IMR-90 (cell line): ENCODE data around the gene FAM171A1. TPM values are rescaled to one million over a fixed set of nuclear protein-coding genes. Genes with fewer than 3 reads are reported as not detected.

ENCODE experiments used
- ATAC-seq: fragments of 200-7000 bp; cut with Tn5 transposase; 2 replicates; pipeline ENCODE4 v1.9.1; 2020; ENCODE audit warnings: low read depth, mild to moderate bottlenecking, moderate library complexity
- BruUV-seq: library from RNA; stranded (reverse); fragments of 400-500 nt; replicated peaks from 2 replicates; lab custom pipeline; 2021; lab: Mats Ljungman, UMichigan
- CTCF ChIA-PET: fragments of 300-600 bp; formaldehyde crosslinking; extraction: SDS; loops from one replicate; lab custom pipeline; 2021; ENCODE audit warnings: antibody characterized with exemption; lab: Yijun Ruan, JAX
- POLR2A ChIA-PET: fragments of 300-600 bp; sonication (Branson Sonifier 250); formaldehyde crosslinking; loops from one replicate; lab custom pipeline; 2022; ENCODE audit warnings: antibody characterized with exemption; ENCODE audit not compliant: unreplicated experiment; lab: Charles Lee
- DNase-seq: peaks from one replicate; pipeline ENCODE4 v3.0.0; 2013
- H2AFZ ChIP-seq: replicated peaks from 2 replicates; pipeline ENCODE3; 2013; ENCODE audit warnings: low read length, mild to moderate bottlenecking; ENCODE audit not compliant: poor library complexity
- H2AK5ac ChIP-seq: 2 replicates; pipeline ENCODE4 v1.6.1; 2013; ENCODE audit warnings: low read depth, low read length, inconsistent platforms
- H2AK9ac ChIP-seq: replicated peaks from 2 replicates; pipeline ENCODE3; 2013; ENCODE audit warnings: mild to moderate bottlenecking, low read depth, low read length, moderate library complexity; ENCODE audit not compliant: poor library complexity
- H2BK120ac ChIP-seq: 2 replicates; pipeline ENCODE4 v1.6.1; 2013; ENCODE audit warnings: low read depth, low read length, inconsistent platforms
- H2BK15ac ChIP-seq: 3 replicates; pipeline ENCODE4 v1.6.1; 2013; ENCODE audit warnings: low read depth, low read length, inconsistent platforms
- H2BK20ac ChIP-seq: 2 replicates; pipeline ENCODE4 v1.6.1; 2013; ENCODE audit warnings: low read depth, mild to moderate bottlenecking, inconsistent platforms, low read length, moderate library complexity
- H2BK5ac ChIP-seq: 2 replicates; pipeline ENCODE4 v1.6.1; 2013; ENCODE audit warnings: mild to moderate bottlenecking, low read depth, low read length, inconsistent platforms; ENCODE audit not compliant: poor library complexity, severe bottlenecking
- H3K14ac ChIP-seq: replicated peaks from 2 replicates; pipeline ENCODE4 v1.6.1; 2013; ENCODE audit warnings: low read depth, low read length, inconsistent platforms
- H3K18ac ChIP-seq: 2 replicates; pipeline ENCODE4 v1.6.1; 2013; ENCODE audit warnings: low read depth, low read length, control low read depth
- H3K23ac ChIP-seq: 2 replicates; pipeline ENCODE4 v1.6.1; 2013; ENCODE audit warnings: low read depth, low read length, inconsistent platforms
- H3K27ac ChIP-seq: 2 replicates; pipeline ENCODE4 v1.5.1; 2013; ENCODE audit warnings: mild to moderate bottlenecking, control low read depth, low read length; ENCODE audit not compliant: insufficient read depth
- H3K27me3 ChIP-seq: 2 replicates; pipeline ENCODE4 v1.6.1; 2013; ENCODE audit warnings: low read length; ENCODE audit not compliant: control insufficient read depth, insufficient read depth
- H3K36me3 ChIP-seq: 2 replicates; pipeline ENCODE4 v1.6.1; 2013; ENCODE audit warnings: low read length, mixed read lengths; ENCODE audit not compliant: control insufficient read depth, insufficient read depth
- H3K4ac ChIP-seq: 2 replicates; pipeline ENCODE4 v1.6.1; 2013; ENCODE audit warnings: low read depth, low read length, inconsistent platforms
- H3K4me1 ChIP-seq: 2 replicates; pipeline ENCODE4 v1.6.1; 2013; ENCODE audit warnings: low read length, mixed read lengths; ENCODE audit not compliant: control insufficient read depth, insufficient read depth
- H3K4me2 ChIP-seq: 2 replicates; pipeline ENCODE4 v1.6.1; 2013; ENCODE audit warnings: low read depth, mild to moderate bottlenecking, control low read depth, low read length, moderate library complexity
- H3K4me3 ChIP-seq: 2 replicates; pipeline ENCODE4 v1.5.1; 2013; ENCODE audit warnings: low read depth, mild to moderate bottlenecking, control low read depth, low read length, moderate library complexity; ENCODE audit not compliant: insufficient read depth
- H3K56ac ChIP-seq: 2 replicates; pipeline ENCODE4 v1.6.1; 2013; ENCODE audit warnings: low read length, inconsistent platforms; ENCODE audit not compliant: insufficient read depth; ENCODE audit errors: extremely low read depth
- H3K79me1 ChIP-seq, 2 experiments: 2 replicates each; pipeline ENCODE4 v1.6.1; 2013; ENCODE audit warnings: low read length in 2 of 2, inconsistent platforms in 1 of 2, low read depth in 1 of 2
- H3K9ac ChIP-seq: 2 replicates; pipeline ENCODE4 v1.6.1; 2013; ENCODE audit warnings: low read depth, low read length, control low read depth
- H3K9me1 ChIP-seq: 2 replicates; pipeline ENCODE4 v1.6.1; 2013; ENCODE audit warnings: low read length, inconsistent platforms; ENCODE audit not compliant: insufficient read depth
- H3K9me3 ChIP-seq: 2 replicates; pipeline ENCODE4 v1.6.1; 2013; ENCODE audit warnings: low read length; ENCODE audit not compliant: control insufficient read depth, insufficient read depth
- H4K20me1 ChIP-seq: 2 replicates; pipeline ENCODE4 v1.6.1; 2013; ENCODE audit warnings: low read length, inconsistent platforms; ENCODE audit not compliant: insufficient read depth
- H4K5ac ChIP-seq: 2 replicates; pipeline ENCODE4 v1.6.1; 2013; ENCODE audit warnings: mild to moderate bottlenecking, low read depth, low read length, control low read depth
- H4K8ac ChIP-seq, 2 experiments: 2 replicates each; pipeline ENCODE4 v1.6.1; 2013; ENCODE audit warnings: low read depth in 2 of 2, low read length in 2 of 2, control low read depth in 1 of 2, inconsistent platforms in 1 of 2
- H4K91ac ChIP-seq: 2 replicates; pipeline ENCODE4 v1.6.1; 2013; ENCODE audit warnings: low read depth, low read length, inconsistent platforms; ENCODE audit not compliant: insufficient read depth
- BHLHE40 ChIP-seq: fragments of 150-350 bp; IDR thresholded peaks from 2 replicates; pipeline ENCODE4 v1.6.1; 2016; ENCODE audit warnings: mild to moderate bottlenecking, low read depth, low read length
- CTCF ChIP-seq: conservative IDR thresholded peaks from 2 replicates; pipeline ENCODE4 v1.5.1; 2012; ENCODE audit warnings: mild to moderate bottlenecking, low read depth, low read length, improper control_type of control experiment
- MAFK ChIP-seq: IDR thresholded peaks from 2 replicates; pipeline ENCODE4 v1.6.1; 2012; ENCODE audit warnings: low read depth, low read length, improper control_type of control experiment
- MAZ ChIP-seq: IDR thresholded peaks from 2 replicates; pipeline ENCODE4 v1.6.1; 2012; ENCODE audit warnings: low read depth, mild to moderate bottlenecking, low read length, improper control_type of control experiment, moderate library complexity, borderline replicate concordance
- NFE2L2 ChIP-seq: fragments of 150-350 bp; IDR thresholded peaks from 2 replicates; pipeline ENCODE4 v1.6.1; 2016; ENCODE audit warnings: low read depth, mild to moderate bottlenecking, low read length
- SMC3 ChIP-seq: fragments of 150-350 bp; IDR thresholded peaks from 2 replicates; pipeline ENCODE4 v1.6.1; 2016; ENCODE audit warnings: low read depth, mild to moderate bottlenecking, antibody characterized with exemption, low read length, moderate library complexity
- WGBS, 2 experiments: methylation state at CpG; one replicate each; pipeline versions ENCODE4 v1.1.5 to v1.1.7; 2013; ENCODE audit warnings: missing lambda C conversion rate in 2 of 2; ENCODE audit not compliant: insufficient read length in 1 of 2; ENCODE audit errors: extremely low coverage in 2 of 2; 5-methylcytosine and 5-hydroxymethylcytosine counted together
- dilution Hi-C: fragments of 300-500 bp; cut with HindIII; formaldehyde crosslinking; loops from one replicate; pipeline ENCODE4 v1.14.3; 2018; ENCODE audit warnings: low sequenced_read_pairs; ENCODE audit not compliant: unreplicated experiment
- in situ Hi-C: fragments of 300-500 bp; cut with MboI; formaldehyde crosslinking; loops from 3 replicates; pipeline ENCODE4 v1.14.3; 2019; ENCODE audit warnings: low sequenced_read_pairs, inconsistent platforms, mixed read lengths
- intact Hi-C: fragments of 100-400 bp; cut with micrococcal nuclease; formaldehyde crosslinking; loops from 2 replicates; pipeline ENCODE4 v1.10.0; 2022
- polyA plus RNA-seq, 3 experiments: library from polyadenylated mRNA; depleted of rRNA; stranded (reverse); fragments of >200 nt; gene quantifications; 2 replicates each; pipeline ENCODE4 v1.2.3, GENCODE V29; 2012; ENCODE audit warnings: low replicate concordance in 1 of 3
- total RNA-seq: library from RNA; depleted of rRNA; stranded (reverse); fragments of >200 nt; gene quantifications from 2 replicates; pipeline ENCODE4 v1.2.3, GENCODE V29; 2012

FAM171A1 gene
- total and polyA plus RNA-seq, 2 of the 4 experiments (the other 2 are of a cell fraction), result 20.3 to 30.6 TPM

DNA sequence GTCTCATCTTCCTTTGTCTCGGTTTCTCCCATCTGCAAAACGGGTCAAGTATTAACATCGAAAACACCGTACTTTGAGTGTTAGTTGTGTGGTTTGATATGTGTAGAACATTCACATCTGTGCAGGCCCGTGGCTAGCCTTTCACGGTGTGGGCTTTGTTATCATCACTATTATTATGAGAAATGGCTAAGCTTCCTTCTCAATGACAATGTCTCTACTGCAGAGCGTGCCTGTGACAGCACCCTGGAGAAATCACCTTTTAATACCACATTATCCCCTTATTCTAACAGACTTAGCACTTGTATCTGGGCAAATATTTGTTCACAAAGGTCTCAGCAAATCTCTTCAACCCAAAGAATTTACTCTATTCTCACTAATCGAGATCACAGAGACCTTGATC is 55.8 kb downstream of the FAM171A1 start:
- H3K9me3 ChIP-seq, result no peaks in the 10 kb centered on the region
- H4K91ac ChIP-seq, result no peak overlapping the region
- no peak overlapping the region for H2BK15ac ChIP-seq
- H2BK5ac ChIP-seq, result no peak overlapping the region
- no peak overlapping the region for H3K23ac ChIP-seq
- WGBS, 2 experiments, result 100% methylated on average over 3 of the region's 8 CpGs; no CpG with 5 or more reads in 1 of the 2 experiments
- H3K27me3 ChIP-seq, result no peaks in the 10 kb centered on the region
- no peak overlapping the region for H2BK120ac ChIP-seq
- intact Hi-C loops (no loop called here), in situ Hi-C loops (no loop called here), dilution Hi-C loops (no loop called here)
- no peak overlapping the region for H3K4me3 ChIP-seq
- H2AK9ac ChIP-seq, result no peak overlapping the region
- no peak overlapping the region for H3K18ac ChIP-seq
- no peak overlapping the region for H2BK20ac ChIP-seq
- H3K4me2 ChIP-seq, result no peak overlapping the region
- peaks cover 8% of the 10 kb centered on the region for H3K4me1 ChIP-seq
- H2AK5ac ChIP-seq, result no peak overlapping the region
- no peak for ATAC-seq
- H3K4ac ChIP-seq, result no peak overlapping the region
- H3K56ac ChIP-seq, result no peak overlapping the region
- peaks cover 15 to 34% of the 10 kb centered on the region in 2 experiments; a peak in 3 of 4 replicates for H3K79me1 ChIP-seq
- no peak overlapping the region for H4K8ac ChIP-seq
- no peak overlapping the region for H3K9ac ChIP-seq
- H2AFZ ChIP-seq, result no peak overlapping the region
- BruUV-seq, result no TSS peak
- POLR2A ChIA-PET, result no interaction called here
- H3K14ac ChIP-seq, result no peak overlapping the region
- CTCF ChIA-PET, result no interaction called here
- DNase-seq, result no peak
- H3K36me3 ChIP-seq, result no peaks in the 10 kb centered on the region
- H4K5ac ChIP-seq, result no peak overlapping the region
- peaks cover 5% of the 10 kb centered on the region; the same call in 1 of the 2 replicates for H3K9me1 ChIP-seq
- H3K27ac ChIP-seq, result no peak overlapping the region
- TF ChIP-seq BHLHE40 (no peak), MAFK (no peak), MAZ (no peak), NFE2L2 (no peak), CTCF (no peak), SMC3 (no peak)
- peaks cover 2% of the 10 kb centered on the region; the same call in 1 of the 2 replicates for H4K20me1 ChIP-seq
